Activated CD8-positive, alpha-beta memory T cell treated with anti-CD3 and anti-CD28 coated beads for 4 hours (primary cell): ENCODE data around the gene NPPC.

ENCODE experiments used
- DNase-seq, 2 donors: peaks; one replicate each; pipeline ENCODE4 v3.0.0-alpha.2; 2020; ENCODE audit warnings: low read depth in 2 of 2

The NPPC gene

GRCh38 chr2:231935207-231935524, 9.0 kb upstream of the NPPC start:
- no peak for DNase-seq

DNA sequence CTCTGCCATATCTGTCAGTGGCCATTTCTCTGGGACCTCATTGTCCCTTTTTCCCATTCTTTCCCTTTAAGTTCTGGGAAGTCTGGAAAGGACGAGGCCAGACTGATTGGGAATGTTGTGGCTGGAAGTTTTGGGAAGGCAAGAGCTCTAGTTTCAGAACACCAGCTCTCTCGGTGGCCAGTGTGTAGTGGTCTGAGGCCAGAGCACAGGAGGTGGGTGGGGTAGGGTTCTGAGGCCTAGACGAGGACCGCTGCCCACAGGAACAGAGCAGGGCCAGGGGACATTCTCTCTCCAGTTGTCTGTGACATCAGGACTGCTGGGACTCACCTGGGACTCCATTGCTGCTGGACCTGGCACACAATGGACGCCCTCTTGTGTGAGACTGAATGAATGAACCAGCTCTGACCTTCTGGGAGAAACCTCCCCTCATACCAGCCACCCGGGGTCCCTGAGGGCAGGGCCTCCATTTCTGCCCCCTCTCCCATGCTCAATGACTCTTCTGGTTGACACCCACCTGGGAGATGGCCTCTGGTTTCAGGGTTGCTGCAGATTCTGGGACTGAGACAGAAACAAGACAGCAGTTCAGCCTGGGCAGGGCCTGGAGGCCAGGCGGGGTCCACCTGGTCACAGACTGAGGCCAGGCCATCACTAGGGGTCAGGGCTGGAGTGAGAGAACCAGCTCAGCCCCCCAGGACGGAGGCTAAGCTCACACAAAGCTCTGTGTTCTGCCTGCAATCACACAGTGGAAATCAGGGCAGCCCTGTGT, 8.4 kb upstream of the NPPC start:
- no peak for DNase-seq

GRCh38 chr2:231933916-231934401, 7.8 kb upstream of the NPPC start:
- DNase-seq, result no peak

GRCh38 chr2:231932985-231933915, 7.1 kb upstream of the NPPC start:
- DNase-seq, result no peak

DNA sequence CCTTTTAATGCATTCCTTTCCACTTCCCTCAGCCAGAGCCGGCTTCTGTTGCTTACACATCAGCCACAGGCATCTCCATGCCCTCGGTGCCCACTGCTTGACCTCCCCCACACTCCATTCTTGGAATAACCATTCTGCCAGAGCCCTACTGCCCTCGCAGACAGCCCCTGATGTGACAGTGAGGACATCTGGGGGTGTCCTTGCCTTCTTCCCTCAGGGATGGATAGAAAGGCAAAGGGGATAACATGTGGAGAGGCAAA, 6.4 kb upstream of the NPPC start:
- no peak for DNase-seq

DNA sequence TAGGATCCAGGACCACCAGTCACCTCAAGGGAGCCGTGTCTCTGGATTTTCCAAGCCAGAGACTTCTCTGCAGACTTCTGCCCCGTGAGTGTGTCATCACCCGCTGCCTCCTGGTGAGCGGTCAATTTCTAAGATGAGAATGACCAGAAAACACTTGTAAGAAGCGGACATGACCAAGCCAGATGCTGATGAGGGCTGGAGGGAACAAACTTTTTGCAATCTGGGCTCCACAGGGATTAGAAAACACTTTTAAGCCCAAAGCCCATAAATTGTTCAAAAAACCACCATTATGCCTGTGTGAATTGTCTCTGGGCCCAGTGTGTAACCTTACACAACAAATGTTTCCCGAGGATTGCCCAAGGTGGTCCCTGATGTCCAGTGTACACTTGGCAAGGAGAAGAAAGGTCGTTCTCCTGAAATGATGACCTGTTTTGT, 5.3 kb upstream of the NPPC start:
- no peak for DNase-seq

DNA sequence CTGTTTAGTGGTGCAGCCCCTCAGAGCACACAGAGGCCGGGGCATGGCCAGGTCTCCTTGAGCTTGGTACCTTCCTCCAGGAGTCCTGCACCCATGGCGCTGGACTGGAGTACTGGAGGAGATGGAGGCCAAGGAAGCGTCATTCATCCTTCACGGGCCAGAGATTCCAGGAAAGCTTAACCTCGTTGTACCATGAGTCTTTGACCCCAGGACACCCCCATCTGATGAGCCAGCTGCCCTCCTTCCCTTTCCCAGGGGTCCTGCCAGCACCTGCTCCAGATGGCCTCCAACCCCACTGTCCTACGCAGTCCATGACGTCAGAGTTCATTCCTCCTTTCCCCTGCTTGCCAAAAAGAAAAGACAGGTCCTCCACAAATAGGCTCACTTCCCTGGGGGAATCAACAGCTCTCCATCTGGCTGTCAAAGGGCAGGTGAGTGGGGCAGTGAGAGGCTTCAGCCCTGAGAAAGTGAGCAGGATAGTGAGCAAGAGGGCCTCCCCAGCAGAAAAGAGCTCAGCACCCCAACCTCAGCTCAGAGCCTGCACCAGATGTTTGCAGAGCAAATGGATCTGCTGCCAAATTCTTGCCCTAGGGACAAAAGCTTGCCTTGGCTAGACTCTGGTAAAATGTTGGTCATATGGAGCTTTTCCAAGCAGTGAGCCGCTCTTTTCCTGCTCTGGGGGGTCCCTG, 4.5 kb upstream of the NPPC start:
- no peak for DNase-seq

- DNase-seq, result no peak
Measured at GRCh38 chr2:231929961-231930592, 3.9 kb upstream of the NPPC start.

DNA sequence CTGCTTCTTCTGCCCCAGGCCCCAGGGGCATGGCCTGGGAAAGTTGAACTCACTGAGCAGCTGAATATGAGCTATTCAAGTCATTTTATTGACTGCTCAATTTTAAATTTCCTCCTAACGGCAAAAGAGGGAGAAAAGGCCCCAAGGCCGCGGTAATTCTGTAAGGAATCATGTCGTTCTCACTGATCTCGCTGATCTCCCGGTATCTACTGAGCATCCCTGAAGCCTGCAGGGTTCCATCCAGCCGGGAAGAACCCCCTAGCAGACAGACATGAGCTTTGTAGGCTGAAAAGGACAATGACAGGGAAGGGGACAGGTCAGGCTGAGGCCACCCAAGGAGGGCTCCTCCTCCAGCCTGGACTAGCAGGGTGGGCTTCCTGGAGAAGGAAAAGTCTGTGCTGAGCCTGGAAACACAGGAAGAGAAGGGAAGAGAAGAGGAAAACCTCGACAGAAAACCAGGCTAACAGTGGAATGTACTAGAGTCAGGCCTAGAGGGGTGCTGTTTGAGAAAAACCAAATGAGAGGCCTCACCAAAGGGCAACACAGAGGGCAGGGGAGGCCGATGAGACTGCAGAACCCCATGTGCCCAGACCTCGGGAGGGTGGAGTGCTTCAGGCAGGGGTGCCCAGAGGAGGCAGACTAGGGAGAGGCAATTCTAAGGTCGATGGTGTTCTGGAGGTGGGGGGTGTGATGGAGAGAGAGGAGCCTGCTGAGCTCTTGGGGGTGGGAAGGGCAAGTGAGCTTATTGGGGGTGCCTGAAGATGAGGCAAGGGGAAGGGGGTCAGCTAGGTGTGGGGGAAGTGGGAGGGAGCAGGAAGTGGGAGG, 2.9 kb upstream of the NPPC start:
- DNase-seq, result no peak

- no peak for DNase-seq
Measured at GRCh38 chr2:231928481-231928880, 2.3 kb upstream of the NPPC start.

DNA sequence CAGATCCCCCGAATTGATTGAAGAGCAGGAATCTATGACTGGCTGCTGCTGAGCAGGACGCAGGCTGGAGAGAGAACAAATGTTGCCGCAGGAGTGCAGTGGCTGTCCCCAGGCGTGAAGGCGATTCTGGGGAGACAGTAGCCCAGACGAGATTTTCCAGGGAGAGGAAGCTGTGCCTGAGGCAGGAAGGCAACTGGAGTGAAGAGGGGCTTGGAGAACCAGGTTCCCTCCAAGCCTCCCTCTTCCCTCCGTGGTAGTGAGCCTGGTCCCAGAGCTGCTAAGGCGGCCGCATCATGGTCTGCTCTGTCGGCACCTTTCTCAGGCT, 1.3 kb upstream of the NPPC start:
- DNase-seq, result no peak

DNA sequence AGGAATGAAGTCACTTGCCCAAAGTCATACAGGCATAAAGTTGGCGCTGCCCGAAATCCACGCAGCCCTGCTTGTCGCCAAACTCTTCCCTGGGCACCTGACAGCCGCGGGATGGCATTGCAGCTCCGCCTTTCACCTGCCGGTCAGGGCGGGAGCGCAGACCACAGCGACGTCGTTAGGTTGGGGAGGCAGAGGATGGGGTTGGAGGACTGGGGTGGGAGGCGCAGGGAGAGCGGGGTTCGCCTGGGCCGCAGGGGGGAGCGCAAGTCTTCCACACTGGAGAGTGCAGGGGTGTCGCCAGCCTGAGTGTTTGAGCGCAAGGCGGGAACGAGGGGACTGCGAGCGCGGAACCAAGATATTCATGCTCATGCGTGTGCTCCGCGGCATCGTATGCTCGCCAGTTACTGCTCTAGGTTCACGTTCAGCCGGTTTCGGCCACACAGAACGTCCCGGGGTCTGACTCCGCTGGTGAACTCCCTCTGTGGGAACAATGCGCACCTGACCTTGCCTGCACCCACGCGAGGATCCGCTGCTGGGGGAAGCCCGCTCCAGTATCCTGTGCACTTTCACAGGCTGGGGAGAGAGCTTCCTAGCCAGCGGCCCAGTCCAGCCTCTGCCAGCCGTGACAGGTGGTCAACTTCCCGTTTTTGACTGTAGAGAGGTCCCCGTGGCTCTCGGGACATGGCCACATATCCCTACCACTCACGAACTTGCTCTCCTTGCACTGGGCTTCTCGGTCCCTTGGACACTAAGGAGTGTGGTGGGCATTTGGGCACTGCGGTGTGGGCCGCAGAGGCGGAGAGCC, 767 bp upstream of the NPPC start:
- DNase-seq, result no peak

DNA sequence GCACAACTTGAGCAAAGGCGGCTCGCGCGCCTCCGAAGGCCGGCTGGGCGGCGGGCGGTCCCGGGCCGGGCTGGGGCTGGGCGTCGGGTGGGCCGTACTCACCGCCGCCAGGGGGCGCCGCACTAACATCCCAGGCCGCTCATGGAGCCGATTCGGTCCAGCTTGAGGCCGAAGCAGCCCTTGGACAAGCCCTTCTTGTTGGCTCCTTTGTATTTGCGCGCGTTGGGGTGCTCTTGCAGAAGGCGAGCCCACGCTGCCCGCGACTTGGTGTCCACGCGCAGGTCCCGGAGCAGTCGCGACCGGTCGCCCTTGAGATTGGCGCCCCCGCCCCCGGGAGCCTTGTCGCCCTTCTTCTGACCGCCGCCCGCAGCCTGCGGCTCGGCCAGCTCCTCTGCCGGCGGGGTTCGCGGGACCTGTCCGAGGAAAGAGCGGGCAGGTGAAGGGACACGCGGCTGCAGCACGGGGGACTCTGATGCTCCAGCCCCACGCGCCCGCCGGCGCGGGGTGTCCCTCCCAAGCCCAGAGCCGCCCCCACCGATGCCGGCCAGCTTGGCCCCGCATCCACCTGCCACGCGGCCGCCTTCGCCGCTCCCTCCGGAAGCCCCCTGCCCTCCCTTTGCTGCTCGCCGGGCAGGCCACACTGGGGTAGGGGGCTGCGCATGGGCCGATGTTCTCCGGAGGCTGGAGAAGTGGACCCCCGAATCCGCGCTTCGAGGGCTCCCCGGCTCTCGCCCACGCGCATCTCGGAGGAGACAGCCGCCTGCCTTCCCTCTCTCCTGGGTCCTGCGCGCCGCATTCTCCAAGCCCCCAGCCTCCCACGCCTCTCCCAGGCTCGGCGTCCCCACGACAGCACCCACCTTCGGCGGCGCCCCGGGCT, 655 bp downstream of the NPPC start:
- DNase-seq, result peak; percentile 28 to 31

DNA sequence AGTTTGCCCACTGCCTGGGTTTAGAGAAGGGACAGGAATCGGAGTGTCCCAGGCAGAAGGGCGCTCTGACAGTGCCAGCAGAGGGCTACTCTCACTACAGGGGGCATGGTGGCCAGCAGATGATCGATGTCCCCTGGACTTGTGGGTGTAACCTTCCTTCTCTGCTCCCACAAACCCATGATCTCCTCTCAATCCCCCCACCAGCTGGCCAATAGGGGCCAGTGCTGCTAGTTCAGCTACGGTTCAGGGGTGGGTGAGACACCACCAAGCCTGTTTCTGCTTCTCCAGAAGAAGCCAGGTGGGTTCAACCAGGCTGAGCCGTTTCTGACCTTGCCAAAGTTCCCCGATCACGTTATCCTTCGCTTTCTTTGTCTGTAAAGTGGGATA, 1.3 kb downstream of the NPPC start:
- no peak for DNase-seq

DNA sequence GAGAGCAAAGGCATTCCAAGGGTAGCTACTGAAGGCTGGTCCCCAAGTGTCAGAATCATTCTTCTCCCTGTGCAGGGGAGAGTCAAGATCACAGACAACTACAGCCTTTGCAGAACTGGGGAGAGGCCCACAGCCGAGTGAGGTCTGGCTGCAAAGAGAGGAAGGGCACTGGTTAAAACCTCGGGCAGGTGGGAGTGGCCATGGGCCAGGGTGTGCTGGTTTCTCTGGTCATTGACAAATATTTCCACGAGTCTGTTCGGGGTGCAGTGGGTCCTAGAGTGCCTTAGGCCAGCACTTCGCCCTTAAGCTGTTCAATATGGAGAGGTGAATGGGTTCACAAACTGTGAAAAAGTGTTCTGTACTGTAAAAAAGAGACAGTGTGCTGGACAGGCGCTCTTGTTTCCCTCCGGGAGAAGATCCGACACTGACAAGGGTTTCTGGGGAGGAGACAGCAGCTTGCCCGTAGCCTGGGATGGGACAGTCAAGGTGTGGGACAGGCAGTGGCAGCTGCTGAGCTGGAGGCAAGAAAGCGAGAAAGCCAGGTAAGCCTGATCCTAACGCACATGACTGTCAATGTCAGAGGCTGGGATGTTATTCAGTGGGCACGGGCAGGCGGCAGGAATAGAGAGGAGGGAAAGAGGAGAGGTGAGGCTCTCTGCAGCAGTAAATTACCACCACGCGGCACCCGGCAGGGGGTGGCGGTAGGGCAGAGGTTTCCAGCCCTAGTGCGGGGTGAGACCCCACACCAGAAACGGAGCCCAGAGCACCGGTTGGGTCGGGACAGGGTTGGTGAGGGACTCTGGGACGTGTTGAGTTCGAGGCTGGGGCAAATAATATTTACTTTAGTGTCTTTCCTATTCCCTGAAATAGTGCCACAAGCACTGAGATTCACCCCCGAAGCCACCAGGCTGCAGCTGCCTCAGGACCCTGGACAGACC, 2.0 kb downstream of the NPPC start:
- DNase-seq, result no peak

DNA sequence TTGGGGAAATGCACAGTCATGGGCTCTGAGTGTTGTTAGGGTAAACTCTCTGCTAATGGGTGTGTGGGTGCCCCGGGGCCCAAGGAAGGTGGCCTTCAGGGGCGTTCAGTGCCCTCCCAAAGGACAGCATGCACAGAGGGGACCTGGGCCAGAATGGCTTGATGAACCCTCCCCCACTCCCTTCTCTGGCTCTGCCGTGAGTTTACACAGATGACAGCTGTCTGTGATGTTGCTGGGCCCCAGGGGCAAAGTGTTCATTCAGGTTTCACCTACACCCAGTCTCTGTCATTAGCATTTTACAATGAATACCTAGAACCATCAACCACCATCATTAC, 3.2 kb downstream of the NPPC start:
- DNase-seq, result no peak

DNA sequence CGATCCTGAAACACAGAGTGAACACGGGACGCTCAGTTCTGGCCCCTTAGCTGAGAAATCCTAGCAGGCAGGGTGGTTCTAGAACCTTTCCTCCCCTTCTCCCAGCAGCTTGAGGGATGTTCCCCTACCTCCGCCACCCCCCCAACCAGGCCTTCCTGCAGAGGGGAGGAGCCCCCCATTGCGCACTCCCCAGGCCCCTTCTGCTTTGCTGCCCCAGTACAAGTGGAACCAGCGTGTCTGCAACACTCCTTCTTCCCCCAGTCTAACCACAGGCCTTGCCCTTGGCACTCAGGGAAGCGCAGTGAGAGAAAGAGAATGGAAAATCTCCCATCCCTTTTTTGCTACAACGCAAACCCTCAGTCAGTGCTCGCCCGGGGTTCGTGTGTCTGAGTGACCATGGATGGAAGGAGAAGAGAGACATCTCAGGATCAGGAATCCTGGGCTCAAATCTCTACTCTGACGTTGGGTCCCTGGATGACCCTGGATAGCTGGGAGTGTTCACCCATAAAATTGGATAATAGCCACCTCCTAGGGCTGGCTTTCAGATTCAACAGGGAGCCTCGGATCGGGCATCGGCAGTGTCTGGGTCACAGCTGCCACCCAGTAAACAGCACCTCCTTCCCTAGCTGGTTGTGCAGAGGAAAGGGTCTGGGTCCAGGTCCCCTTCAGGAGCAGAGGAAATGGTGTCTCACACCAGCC, 3.7 kb downstream of the NPPC start:
- no peak for DNase-seq

- DNase-seq, result no peak
Measured at GRCh38 chr2:231920795-231921194, 5.4 kb downstream of the NPPC start.
